ENCODE measurements around the gene CDH10.

DNA sequence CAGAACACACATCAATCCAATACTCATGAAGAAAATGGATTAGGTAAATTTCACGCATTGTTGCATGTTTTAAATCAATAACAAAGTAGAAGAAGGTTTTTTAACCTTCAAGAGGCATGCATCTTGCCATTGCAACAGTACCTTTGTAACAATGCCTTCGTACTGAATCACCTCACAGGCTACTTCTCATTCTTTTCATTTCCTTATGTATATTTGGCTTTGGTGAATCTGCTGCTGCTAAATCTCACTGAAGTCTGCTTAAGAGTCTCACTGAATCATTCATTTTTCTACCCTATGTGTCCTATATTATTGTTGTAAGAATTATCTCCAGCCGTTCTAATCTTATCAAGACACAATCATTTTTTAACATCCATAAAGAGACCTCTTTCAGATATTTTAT is 152.5 kb downstream of the CDH10 start:
- TF ChIP-seq, protein P1, sequence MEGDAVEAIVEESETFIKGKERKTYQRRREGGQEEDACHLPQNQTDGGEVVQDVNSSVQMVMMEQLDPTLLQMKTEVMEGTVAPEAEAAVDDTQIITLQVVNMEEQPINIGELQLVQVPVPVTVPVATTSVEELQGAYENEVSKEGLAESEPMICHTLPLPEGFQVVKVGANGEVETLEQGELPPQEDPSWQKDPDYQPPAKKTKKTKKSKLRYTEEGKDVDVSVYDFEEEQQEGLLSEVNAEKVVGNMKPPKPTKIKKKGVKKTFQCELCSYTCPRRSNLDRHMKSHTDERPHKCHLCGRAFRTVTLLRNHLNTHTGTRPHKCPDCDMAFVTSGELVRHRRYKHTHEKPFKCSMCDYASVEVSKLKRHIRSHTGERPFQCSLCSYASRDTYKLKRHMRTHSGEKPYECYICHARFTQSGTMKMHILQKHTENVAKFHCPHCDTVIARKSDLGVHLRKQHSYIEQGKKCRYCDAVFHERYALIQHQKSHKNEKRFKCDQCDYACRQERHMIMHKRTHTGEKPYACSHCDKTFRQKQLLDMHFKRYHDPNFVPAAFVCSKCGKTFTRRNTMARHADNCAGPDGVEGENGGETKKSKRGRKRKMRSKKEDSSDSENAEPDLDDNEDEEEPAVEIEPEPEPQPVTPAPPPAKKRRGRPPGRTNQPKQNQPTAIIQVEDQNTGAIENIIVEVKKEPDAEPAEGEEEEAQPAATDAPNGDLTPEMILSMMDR (IDR thresholded peaks at IDR 0.05; ENCODE audit: low read depth, low read length) = no peak
- TF ChIP-seq EZH2phosphoT487 (IDR thresholded peaks at IDR 0.05; ENCODE audit: low read depth) = no peak

Measured in OCI-LY3 (cell line).